BJ (cell line): ENCODE results near the gene CAD. TPM values are rescaled to one million over a fixed set of nuclear protein-coding genes. Genes with fewer than 3 reads are reported as not detected.

ENCODE experiments used
- CTCF ChIA-PET: fragments of 350-600 bp; formaldehyde crosslinking; extraction: SDS; loops from one replicate; lab custom pipeline; 2021; ENCODE audit warnings: antibody characterized with exemption, inconsistent platforms; lab: Yijun Ruan, JAX
- POLR2A ChIA-PET: fragments of 300-600 bp; sonication (Branson Sonifier 250); formaldehyde crosslinking; extraction: SDS; loops from one replicate; lab custom pipeline; 2021; ENCODE audit warnings: antibody characterized with exemption; lab: Charles Lee
- DNase-seq: peaks from one replicate; pipeline ENCODE4 v3.0.0-alpha.2; 2011; ENCODE audit warnings: low read depth
- H3K27me3 ChIP-seq: 2 replicates; pipeline ENCODE4 v1.6.0; 2011; ENCODE audit warnings: low read length; ENCODE audit not compliant: control insufficient read depth, insufficient read depth
- H3K36me3 ChIP-seq: 2 replicates; pipeline ENCODE4 v1.5.1; 2011; ENCODE audit warnings: low read length; ENCODE audit not compliant: control insufficient read depth, insufficient read depth
- H3K4me3 ChIP-seq: 2 replicates; pipeline ENCODE4 v1.5.1; 2011; ENCODE audit warnings: low read depth, mild to moderate bottlenecking, control low read depth, low read length
- polyA plus RNA-seq: library from polyadenylated mRNA; depleted of rRNA; stranded (reverse); fragments of >200 nt; gene quantifications from 2 replicates; pipeline ENCODE4 v1.2.3, GENCODE V29; 2011
- TF ChIP-seq, protein P1 (sequence below): IDR thresholded peaks from 2 replicates; pipeline ENCODE4 v1.5.1; 2011; ENCODE audit warnings: low read depth, mild to moderate bottlenecking, control low read depth, inconsistent platforms, low read length, moderate library complexity; ENCODE audit not compliant: insufficient read depth

The CAD gene
- polyA plus RNA-seq, 1 experiment, result 26.6 TPM

DNA sequence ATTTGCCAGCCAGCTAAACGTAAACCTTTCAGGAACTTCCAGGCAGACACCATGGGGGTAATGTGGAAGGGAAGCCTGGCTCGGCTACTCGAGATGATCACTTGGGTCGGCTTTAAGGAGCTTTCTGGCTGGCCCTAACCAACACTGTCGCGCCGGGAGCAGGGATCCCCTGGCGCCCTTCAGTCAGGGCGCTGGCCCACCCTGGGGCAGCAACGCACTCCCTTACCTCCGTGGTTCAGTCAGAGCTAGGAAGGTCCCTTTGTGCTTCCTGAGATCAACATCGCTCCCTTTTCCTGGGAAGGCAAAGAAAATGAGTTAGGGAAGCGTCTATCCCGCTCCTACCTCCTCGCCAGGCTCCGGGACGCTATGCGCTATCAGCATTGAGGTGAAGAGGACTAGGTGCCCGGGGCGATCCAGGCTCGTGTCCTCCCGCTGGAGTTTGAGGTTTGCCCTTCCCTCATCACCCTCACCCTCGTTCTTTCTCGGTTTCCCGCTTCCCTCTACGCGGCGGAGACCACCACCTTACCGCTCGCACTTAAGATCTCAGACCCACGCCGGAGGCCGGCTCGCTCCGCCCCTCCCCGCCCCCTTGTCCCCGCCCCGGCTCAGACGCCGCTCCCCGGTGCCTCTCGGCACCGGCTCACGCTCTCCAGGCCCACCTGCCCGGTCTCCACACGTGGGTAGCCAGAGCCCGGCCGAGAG, 5.8 kb upstream of the CAD start:
- no peak for DNase-seq
- ChIA-PET CTCF (interaction anchor here (0.6 to 1.1 kb wide), 3 partner anchors 11 to 68 kb away, joined by 3 read pairs; no protein-coding TSS in a partner anchor), POLR2A (interaction anchor here (0.6 to 0.7 kb wide), 3 partner anchors 77 to 1595 kb away, joined by 3 to 7 read pairs (median 3); partner anchors contain the start of gene PREB)
- Histone ChIP-seq H3K4me3 (peak overlapping the region; percentile 87), H3K36me3 (peaks cover 8% of the 10 kb centered on the region), H3K27me3 (no peaks in the 10 kb centered on the region)
- TF ChIP-seq, protein P1, sequence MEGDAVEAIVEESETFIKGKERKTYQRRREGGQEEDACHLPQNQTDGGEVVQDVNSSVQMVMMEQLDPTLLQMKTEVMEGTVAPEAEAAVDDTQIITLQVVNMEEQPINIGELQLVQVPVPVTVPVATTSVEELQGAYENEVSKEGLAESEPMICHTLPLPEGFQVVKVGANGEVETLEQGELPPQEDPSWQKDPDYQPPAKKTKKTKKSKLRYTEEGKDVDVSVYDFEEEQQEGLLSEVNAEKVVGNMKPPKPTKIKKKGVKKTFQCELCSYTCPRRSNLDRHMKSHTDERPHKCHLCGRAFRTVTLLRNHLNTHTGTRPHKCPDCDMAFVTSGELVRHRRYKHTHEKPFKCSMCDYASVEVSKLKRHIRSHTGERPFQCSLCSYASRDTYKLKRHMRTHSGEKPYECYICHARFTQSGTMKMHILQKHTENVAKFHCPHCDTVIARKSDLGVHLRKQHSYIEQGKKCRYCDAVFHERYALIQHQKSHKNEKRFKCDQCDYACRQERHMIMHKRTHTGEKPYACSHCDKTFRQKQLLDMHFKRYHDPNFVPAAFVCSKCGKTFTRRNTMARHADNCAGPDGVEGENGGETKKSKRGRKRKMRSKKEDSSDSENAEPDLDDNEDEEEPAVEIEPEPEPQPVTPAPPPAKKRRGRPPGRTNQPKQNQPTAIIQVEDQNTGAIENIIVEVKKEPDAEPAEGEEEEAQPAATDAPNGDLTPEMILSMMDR, result no peak

DNA sequence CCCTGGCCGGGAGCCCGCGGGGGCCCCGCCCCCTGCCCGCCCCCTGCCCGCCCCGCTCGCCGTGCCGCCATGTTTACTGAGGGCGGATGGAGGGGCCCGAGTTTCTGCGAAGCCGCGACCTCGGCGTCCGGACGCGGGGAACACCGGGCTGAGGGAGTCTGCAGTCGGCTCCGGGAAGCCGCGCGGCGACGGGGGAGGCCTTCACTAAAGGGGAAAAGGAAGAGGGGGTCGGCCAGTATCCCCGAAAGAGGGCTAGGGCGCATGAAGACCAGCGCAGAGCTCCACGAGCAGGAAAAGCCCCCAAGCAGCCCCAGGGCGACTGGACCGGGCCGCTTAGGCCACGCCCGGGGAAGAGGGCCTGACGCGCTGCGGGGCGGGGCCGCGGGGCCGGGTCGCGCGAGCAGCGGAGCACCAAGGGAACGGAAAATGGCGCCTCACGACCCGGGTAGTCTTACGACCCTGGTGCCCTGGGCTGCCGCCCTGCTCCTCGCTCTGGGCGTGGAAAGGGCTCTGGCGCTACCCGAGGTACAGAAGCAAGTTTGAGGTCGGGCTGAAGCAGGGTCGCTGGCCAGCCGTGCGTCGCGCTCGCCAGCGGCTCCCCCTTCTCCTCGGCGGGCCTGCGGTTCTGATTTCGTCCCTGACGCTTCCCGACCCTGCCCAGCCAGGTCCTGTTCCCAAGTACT, 5.1 kb upstream of the CAD start, which contains the start of the genes ATRAID and SLC5A6:
TSS of gene ATRAID (plus strand) at position 99 of the 683 bp plus-strand sequence. CDS start at position 427, 328 bp downstream.
TSS of gene SLC5A6 (minus strand) at position 326 of the 683 bp plus-strand sequence. CDS start 4,618 bp downstream, outside the sequence.
- no peak for DNase-seq
- H3K4me3 ChIP-seq, result peak within 1 kb of the TSS; percentile 87
- POLR2A ChIA-PET, result interaction anchor here (0.6 to 0.7 kb wide), 3 partner anchors 18 to 1594 kb away, joined by 3 read pairs; partner anchors contain the start of gene PREB
- TF ChIP-seq, protein P1, result no peak
- CTCF ChIA-PET, result no interaction called here
- H3K27me3 ChIP-seq, result no peaks in the 10 kb centered on the region
- peaks cover 7% of the 10 kb centered on the region for H3K36me3 ChIP-seq

DNA sequence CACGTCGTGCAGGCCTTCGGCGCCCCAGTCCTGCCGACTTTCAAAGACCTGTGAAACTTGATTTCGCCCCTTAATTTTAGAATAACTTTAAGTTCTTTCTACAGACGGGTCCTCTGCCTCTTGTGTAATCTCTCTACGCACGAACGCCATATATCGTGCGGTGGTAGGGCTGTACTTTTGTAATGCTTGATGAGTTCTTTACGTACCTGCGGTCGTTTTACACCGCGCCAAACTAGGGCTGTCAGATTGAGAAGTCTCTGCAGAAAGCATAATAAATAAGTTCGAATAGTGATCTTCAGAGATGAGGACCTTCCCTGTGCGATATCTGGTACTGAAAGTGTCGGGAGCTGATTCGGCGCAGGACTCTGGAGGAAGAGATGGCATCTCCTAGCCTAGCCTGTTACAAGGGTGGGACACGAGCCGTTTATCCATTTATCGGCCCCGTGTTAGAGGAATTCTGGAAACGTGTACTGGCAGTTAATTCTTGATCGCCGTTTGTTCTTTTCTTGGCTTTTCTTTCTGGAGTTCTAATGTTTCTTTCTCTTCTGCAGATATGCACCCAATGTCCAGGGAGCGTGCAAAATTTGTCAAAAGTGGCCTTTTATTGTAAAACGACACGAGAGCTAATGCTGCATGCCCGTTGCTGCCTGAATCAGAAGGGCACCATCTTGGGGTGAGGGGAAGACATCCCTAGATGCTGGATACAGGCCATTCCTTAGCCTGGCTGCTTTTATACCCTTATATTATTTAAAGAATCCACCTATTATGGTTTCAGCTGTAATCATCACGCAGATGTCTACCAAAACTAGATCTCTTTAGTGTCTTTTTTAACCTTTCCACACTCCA, 4.3 kb upstream of the CAD start:
- POLR2A ChIA-PET, result interaction anchor here (0.6 to 0.7 kb wide), 3 partner anchors 17 to 1170 kb away, joined by 3 to 10 read pairs (median 5); no protein-coding TSS in a partner anchor
- no peak for DNase-seq
- CTCF ChIA-PET, result interaction anchor here (1.0 kb wide), 1 partner anchor 37 kb away, joined by 3 read pairs; no protein-coding TSS in a partner anchor
- no peaks in the 10 kb centered on the region for H3K27me3 ChIP-seq
- peak overlapping the region; percentile 87 for H3K4me3 ChIP-seq
- TF ChIP-seq, protein P1, result no peak
- peaks cover 3% of the 10 kb centered on the region for H3K36me3 ChIP-seq

DNA sequence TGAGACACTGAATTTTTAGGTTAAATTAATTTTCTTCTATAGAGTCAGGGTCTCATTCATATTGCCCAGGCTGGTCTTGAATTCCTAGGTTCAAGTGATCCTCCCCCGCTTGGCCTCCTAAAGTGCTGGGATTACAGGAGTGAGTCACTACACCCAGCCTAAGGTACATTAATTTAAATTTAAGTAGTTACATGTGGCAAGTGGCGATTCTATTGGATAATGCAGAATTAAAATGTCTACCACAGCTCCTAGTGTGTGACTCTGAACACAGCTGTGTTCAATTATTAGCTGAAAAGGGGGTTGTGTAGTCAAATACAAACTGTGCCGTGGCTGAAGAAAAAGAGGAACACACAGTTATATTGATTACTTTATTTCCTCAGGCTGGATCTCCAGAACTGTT, 2.2 kb upstream of the CAD start:
- TF ChIP-seq, protein P1, result no peak
- no peak for DNase-seq
- Histone ChIP-seq H3K36me3 (no peaks in the 10 kb centered on the region; the same call in 1 of the 2 replicates), H3K27me3 (no peaks in the 10 kb centered on the region), H3K4me3 (no peak overlapping the region)
- CTCF ChIA-PET, result interaction anchor here (1.0 to 1.3 kb wide), 2 partner anchors 87 to 90 kb away, joined by 3 read pairs; no protein-coding TSS in a partner anchor
- POLR2A ChIA-PET, result no interaction called here
